CD4-positive, alpha-beta T cell treated with Interleukin-17A for 1 hour (primary cell): ENCODE data around the gene ATP6V0B.

Experiments
- DNase-seq: peaks from one replicate; pipeline ENCODE4 v3.0.0-alpha.2; 2020

Gene ATP6V0B

GRCh38 chr1:43974443-43975248, at the start of gene ATP6V0B:
Gene ATP6V0B (plus strand): TSS chr1:43974960. CDS start chr1:43975041, 81 bp downstream.
- DNase-seq: peak; percentile 91

GRCh38 chr1:43925846-43926245, 48.9 kb upstream of the ATP6V0B start:
- no peak for DNase-seq

- no peak for DNase-seq
Measured at GRCh38 chr1:43930168-43930948, 44.4 kb upstream of the ATP6V0B start.

GRCh38 chr1:43930949-43931275, 43.8 kb upstream of the ATP6V0B start:
- DNase-seq: no peak

- no peak for DNase-seq
Measured at GRCh38 chr1:43931711-43932660, 42.8 kb upstream of the ATP6V0B start.

- no peak for DNase-seq
Measured at GRCh38 chr1:43932786-43933385, 41.9 kb upstream of the ATP6V0B start.

GRCh38 chr1:43933386-43934100, 41.2 kb upstream of the ATP6V0B start, which contains the start of gene ARTN:
Gene ARTN (plus strand): TSS chr1:43933801. CDS start chr1:43935657, 1,856 bp downstream.
- DNase-seq: no peak

GRCh38 chr1:43934101-43934985, 40.4 kb upstream of the ATP6V0B start:
- peak; percentile 50 for DNase-seq

GRCh38 chr1:43934986-43935324, 39.8 kb upstream of the ATP6V0B start:
- no peak for DNase-seq

GRCh38 chr1:43935711-43936427, 38.9 kb upstream of the ATP6V0B start:
- DNase-seq: no peak

- DNase-seq: no peak
Measured at GRCh38 chr1:43936431-43937151, 38.2 kb upstream of the ATP6V0B start.

- no peak for DNase-seq
Measured at GRCh38 chr1:43937179-43937865, 37.4 kb upstream of the ATP6V0B start.

- no peak for DNase-seq
Measured at GRCh38 chr1:43938383-43938782, 36.4 kb upstream of the ATP6V0B start.

GRCh38 chr1:43938892-43939587, 35.7 kb upstream of the ATP6V0B start:
- DNase-seq: no peak

- no peak for DNase-seq
Measured at GRCh38 chr1:43942411-43942810, 32.3 kb upstream of the ATP6V0B start.

GRCh38 chr1:43944860-43945259, 29.9 kb upstream of the ATP6V0B start:
- DNase-seq: no peak

- no peak for DNase-seq
Measured at GRCh38 chr1:43945674-43946235, 29.0 kb upstream of the ATP6V0B start.
